ENCODE measurements around the gene NXPE3. TPM values are rescaled to one million over a fixed set of nuclear protein-coding genes. Genes with fewer than 3 reads are reported as not detected.

NXPE3 gene
- total RNA-seq, 1 donor from 2014 or later: 9.4 TPM

DNA sequence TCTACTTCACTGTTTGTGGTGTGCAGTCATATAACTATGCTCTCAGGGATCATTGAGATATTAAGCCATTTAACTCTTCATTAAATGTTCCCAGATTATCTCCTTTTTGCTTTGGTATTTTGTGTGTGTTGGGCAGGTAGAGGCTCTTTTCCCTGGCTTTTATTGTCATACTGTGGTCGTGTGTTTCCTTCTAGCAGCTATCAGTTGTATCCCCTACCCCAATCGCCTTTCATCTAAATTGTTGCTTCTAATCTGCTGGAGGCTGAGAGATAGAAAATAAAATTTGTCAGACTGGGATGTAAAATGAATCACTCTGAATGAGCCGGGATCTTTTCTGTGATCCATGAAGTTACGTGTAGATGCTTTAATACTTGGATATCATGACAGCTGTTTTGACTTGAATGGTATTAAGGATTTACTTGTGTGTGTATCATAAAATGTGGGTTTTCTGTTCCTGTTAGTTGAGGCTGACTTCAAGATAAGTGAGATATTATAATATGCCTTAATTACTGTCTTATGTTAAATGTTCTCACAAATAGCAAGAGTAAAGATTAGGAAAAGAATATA is 79.5 kb downstream of the NXPE3 start:
- Mint-ChIP-seq H3K4me1 (no peaks in the 10 kb centered on the region), H3K27ac (no peak overlapping the region), H3K4me3 (no peak overlapping the region), H3K9me3 (no peaks in the 10 kb centered on the region), H3K27me3 (ENCODE audit: insufficient read depth, low read depth) (no peaks in the 10 kb centered on the region), H3K36me3 (peaks cover 19% of the 10 kb centered on the region)
- Histone ChIP-seq H3K4me3 (no peak overlapping the region), H3K9ac (no peak overlapping the region), H3K79me2 (ENCODE audit: low read depth) (no peaks in the 10 kb centered on the region), H3F3A (ENCODE audit: low read depth) (no peaks in the 10 kb centered on the region), H3K4me1 (no peaks in the 10 kb centered on the region), H4K20me1 (ENCODE audit: low read depth) (no peaks in the 10 kb centered on the region), H3K9me3 (ENCODE audit: low read depth) (no peaks in the 10 kb centered on the region), H2AFZ (replicated peaks) (no peak overlapping the region), H3K36me3 (peaks cover 33% of the 10 kb centered on the region), H3K27me3 (no peaks in the 10 kb centered on the region), H3K27ac (no peak overlapping the region), H3K4me2 (no peak overlapping the region)
- no peak for DNase-seq (ENCODE audit: low spot score)
- TF ChIP-seq CTCF (IDR thresholded peaks at IDR 0.05) (no peak), EZH2 (IDR thresholded peaks at IDR 0.05) (no peak), EZH2phosphoT487 (IDR thresholded peaks at IDR 0.05) (no peak)

DNA sequence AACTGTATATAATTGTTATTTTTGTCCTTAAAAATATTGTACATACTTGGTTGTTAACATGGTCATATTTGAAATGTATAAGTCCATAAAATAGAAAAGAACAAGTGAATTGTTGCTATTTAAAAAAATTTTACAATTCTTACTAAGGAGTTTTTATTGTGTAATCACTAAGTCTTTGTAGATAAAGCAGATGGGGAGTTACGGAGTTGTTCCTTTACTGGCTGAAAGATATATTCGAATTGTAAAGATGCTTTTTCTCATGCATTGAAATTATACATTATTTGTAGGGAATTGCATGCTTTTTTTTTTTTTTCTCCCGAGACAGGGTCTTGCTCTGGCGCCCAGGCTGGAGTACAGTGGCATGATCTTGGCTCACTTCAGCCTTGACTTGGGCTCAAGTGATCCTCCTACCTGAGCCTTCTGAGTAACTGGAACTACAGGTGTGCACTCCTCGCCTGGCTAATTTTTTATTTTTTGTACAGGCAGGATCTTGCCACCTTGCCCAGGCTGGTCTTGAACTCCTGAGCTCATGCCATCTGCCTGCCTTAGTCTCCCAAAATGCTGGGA is 81.0 kb downstream of the NXPE3 start:
- H3K27ac Mint-ChIP-seq: no peak overlapping the region
- H3K4me2 ChIP-seq: no peak overlapping the region
- DNase-seq (ENCODE audit: low spot score): no peak
- H3K27ac ChIP-seq: no peak overlapping the region
- H3K9ac ChIP-seq: no peak overlapping the region
- H3K36me3 ChIP-seq: peaks cover 24% of the 10 kb centered on the region
- H3K4me1 Mint-ChIP-seq: no peaks in the 10 kb centered on the region
- H3K4me3 Mint-ChIP-seq: no peak overlapping the region
- no peak overlapping the region for H2AFZ ChIP-seq (replicated peaks)
- no peak for TF ChIP-seq CTCF (IDR thresholded peaks at IDR 0.05)
- no peak for TF ChIP-seq EZH2 (IDR thresholded peaks at IDR 0.05)
- no peak for TF ChIP-seq EZH2phosphoT487 (IDR thresholded peaks at IDR 0.05)
- H3K27me3 ChIP-seq: no peaks in the 10 kb centered on the region
- H3K9me3 ChIP-seq (ENCODE audit: low read depth): no peaks in the 10 kb centered on the region
- H3K27me3 Mint-ChIP-seq (ENCODE audit: insufficient read depth, low read depth): no peaks in the 10 kb centered on the region
- H3K4me1 ChIP-seq: no peaks in the 10 kb centered on the region
- H3K9me3 Mint-ChIP-seq: no peaks in the 10 kb centered on the region
- no peak overlapping the region for H3K4me3 ChIP-seq
- H3F3A ChIP-seq (ENCODE audit: low read depth): no peaks in the 10 kb centered on the region
- no peaks in the 10 kb centered on the region for H3K79me2 ChIP-seq (ENCODE audit: low read depth)
- H4K20me1 ChIP-seq (ENCODE audit: low read depth): no peaks in the 10 kb centered on the region
- H3K36me3 Mint-ChIP-seq: peaks cover 10% of the 10 kb centered on the region

- Mint-ChIP-seq H3K27me3 (ENCODE audit: insufficient read depth, low read depth) (no peaks in the 10 kb centered on the region), H3K36me3 (peaks cover 7% of the 10 kb centered on the region), H3K4me3 (no peak overlapping the region), H3K4me1 (no peaks in the 10 kb centered on the region), H3K27ac (no peak overlapping the region), H3K9me3 (no peaks in the 10 kb centered on the region)
- Histone ChIP-seq H3K4me1 (no peaks in the 10 kb centered on the region), H4K20me1 (ENCODE audit: low read depth) (no peaks in the 10 kb centered on the region), H3K4me2 (no peak overlapping the region), H3F3A (ENCODE audit: low read depth) (no peaks in the 10 kb centered on the region), H3K79me2 (ENCODE audit: low read depth) (no peaks in the 10 kb centered on the region), H3K4me3 (no peak overlapping the region), H3K9ac (no peak overlapping the region), H3K27ac (no peak overlapping the region), H2AFZ (replicated peaks) (no peak overlapping the region), H3K36me3 (peaks cover 18% of the 10 kb centered on the region), H3K27me3 (no peaks in the 10 kb centered on the region), H3K9me3 (ENCODE audit: low read depth) (no peaks in the 10 kb centered on the region)
- no peak for TF ChIP-seq EZH2phosphoT487 (IDR thresholded peaks at IDR 0.05)
- TF ChIP-seq CTCF (IDR thresholded peaks at IDR 0.05): no peak
- no peak for TF ChIP-seq EZH2 (IDR thresholded peaks at IDR 0.05)
- DNase-seq (ENCODE audit: low spot score): no peak
Measured at GRCh38 chr3:101861212-101861788, 82.3 kb downstream of the NXPE3 start.

Measured in neural progenitor cell (in vitro differentiated cells).